ENCODE measurements around the gene GET3. TPM values are rescaled to one million over a fixed set of nuclear protein-coding genes. Genes with fewer than 3 reads are reported as not detected.

Gene GET3
- total RNA-seq, 1 donor, result 99.5 TPM

DNA sequence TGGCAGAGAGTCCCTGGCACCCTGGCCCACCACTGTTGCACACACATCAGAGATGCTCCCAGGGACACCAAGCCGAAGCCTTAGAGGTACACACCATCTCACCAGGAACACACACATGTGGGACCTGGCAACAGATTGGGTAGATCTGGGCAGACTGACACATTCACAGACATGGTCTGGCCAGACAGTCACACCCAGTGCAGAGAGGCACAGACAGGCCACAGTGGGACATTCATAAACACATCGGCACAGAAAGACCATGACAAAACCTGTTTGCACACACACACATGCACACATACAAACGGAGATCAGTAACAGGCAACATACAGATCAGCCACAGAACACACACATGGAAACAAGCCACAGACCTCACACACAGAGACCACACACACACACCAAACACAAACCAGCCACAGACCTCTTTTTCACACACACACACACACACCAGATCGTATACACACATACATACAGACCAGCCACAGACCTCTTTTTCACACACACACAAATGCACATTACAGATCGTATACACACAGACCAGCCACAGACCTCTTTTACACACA, 47.7 kb downstream of the GET3 start:
- peak; percentile 86 for DNase-seq (ENCODE audit: insufficient read length, low spot score, missing footprints)
- Histone ChIP-seq H4K20me1 (ENCODE audit: insufficient read depth, low read length) (no peaks in the 10 kb centered on the region), H3K27me3 (ENCODE audit: insufficient read depth, low read length) (no peaks in the 10 kb centered on the region), H3K36me3 (ENCODE audit: insufficient read depth, low read length) (no peaks in the 10 kb centered on the region), H3K27ac (ENCODE audit: low read depth, low read length) (peak overlapping the region; percentile 86), H3K4me2 (ENCODE audit: insufficient read depth, low read length) (no peak overlapping the region), H3K4me3 (ENCODE audit: insufficient read depth, low read length) (no peak overlapping the region), H3K79me2 (ENCODE audit: insufficient read depth, low read length) (no peaks in the 10 kb centered on the region), H3K4me1 (ENCODE audit: insufficient read depth, low read length) (peaks cover 31% of the 10 kb centered on the region), H2AFZ (ENCODE audit: low read length) (no peak overlapping the region), H3K9me3 (ENCODE audit: low read depth, low read length) (no peaks in the 10 kb centered on the region)
- no peak for TF ChIP-seq CTCF (IDR thresholded peaks at IDR 0.05; ENCODE audit: extremely low read depth, low read depth, low read length)

DNA sequence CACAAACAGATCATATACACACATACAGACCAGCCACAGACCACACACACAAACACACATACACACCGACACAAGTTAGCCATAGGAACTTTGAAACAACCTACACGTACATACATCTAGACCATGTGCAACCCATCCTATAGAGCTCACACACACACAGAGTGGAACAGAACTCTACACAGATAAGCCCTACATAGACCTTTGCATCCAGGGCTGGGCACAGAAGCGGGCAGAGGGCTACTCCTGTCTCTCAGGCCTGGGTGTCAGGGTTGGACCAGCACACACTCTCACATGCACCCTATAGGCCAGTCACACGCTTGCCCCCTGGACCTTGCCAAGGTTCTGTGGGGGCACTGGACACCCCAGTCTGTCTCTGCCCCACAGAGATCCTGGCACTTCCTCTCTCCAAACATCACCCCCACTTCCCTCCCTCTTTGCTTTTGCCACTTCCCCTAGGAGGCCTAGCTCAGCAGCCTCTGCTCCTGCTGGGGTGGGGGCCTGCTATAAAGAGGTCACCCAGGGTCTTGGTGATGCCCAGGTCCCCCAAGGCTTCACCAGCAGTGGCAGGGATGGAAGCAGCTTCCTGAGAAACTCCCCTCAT, 48.2 kb downstream of the GET3 start:
- Histone ChIP-seq H3K4me3 (ENCODE audit: insufficient read depth, low read length) (no peak overlapping the region), H3K27ac (ENCODE audit: low read depth, low read length) (peak overlapping the region; percentile 86), H2AFZ (ENCODE audit: low read length) (peak overlapping the region; percentile 83), H3K4me1 (ENCODE audit: insufficient read depth, low read length) (peaks cover 35% of the 10 kb centered on the region), H3K4me2 (ENCODE audit: insufficient read depth, low read length) (no peak overlapping the region), H3K79me2 (ENCODE audit: insufficient read depth, low read length) (no peaks in the 10 kb centered on the region), H3K36me3 (ENCODE audit: insufficient read depth, low read length) (no peaks in the 10 kb centered on the region), H3K9me3 (ENCODE audit: low read depth, low read length) (no peaks in the 10 kb centered on the region), H3K27me3 (ENCODE audit: insufficient read depth, low read length) (no peaks in the 10 kb centered on the region), H4K20me1 (ENCODE audit: insufficient read depth, low read length) (no peaks in the 10 kb centered on the region)
- TF ChIP-seq CTCF (IDR thresholded peaks at IDR 0.05; ENCODE audit: extremely low read depth, low read depth, low read length), result no peak
- DNase-seq (ENCODE audit: insufficient read length, low spot score, missing footprints), result peak; percentile 76

GRCh38 chr19:12786141-12786870, 49.0 kb downstream of the GET3 start:
- Histone ChIP-seq H3K4me1 (ENCODE audit: insufficient read depth, low read length) (peaks cover 41% of the 10 kb centered on the region), H3K9me3 (ENCODE audit: low read depth, low read length) (no peaks in the 10 kb centered on the region), H3K27ac (ENCODE audit: low read depth, low read length) (peak overlapping the region; percentile 86), H3K79me2 (ENCODE audit: insufficient read depth, low read length) (peaks cover 2% of the 10 kb centered on the region), H4K20me1 (ENCODE audit: insufficient read depth, low read length) (no peaks in the 10 kb centered on the region), H3K4me2 (ENCODE audit: insufficient read depth, low read length) (no peak overlapping the region), H3K36me3 (ENCODE audit: insufficient read depth, low read length) (no peaks in the 10 kb centered on the region), H3K4me3 (ENCODE audit: insufficient read depth, low read length) (no peak overlapping the region), H3K27me3 (ENCODE audit: insufficient read depth, low read length) (no peaks in the 10 kb centered on the region), H2AFZ (ENCODE audit: low read length) (peak overlapping the region; percentile 83)
- TF ChIP-seq CTCF (IDR thresholded peaks at IDR 0.05; ENCODE audit: extremely low read depth, low read depth, low read length), result no peak
- DNase-seq (ENCODE audit: insufficient read length, low spot score, missing footprints), result peak; percentile 84

DNA sequence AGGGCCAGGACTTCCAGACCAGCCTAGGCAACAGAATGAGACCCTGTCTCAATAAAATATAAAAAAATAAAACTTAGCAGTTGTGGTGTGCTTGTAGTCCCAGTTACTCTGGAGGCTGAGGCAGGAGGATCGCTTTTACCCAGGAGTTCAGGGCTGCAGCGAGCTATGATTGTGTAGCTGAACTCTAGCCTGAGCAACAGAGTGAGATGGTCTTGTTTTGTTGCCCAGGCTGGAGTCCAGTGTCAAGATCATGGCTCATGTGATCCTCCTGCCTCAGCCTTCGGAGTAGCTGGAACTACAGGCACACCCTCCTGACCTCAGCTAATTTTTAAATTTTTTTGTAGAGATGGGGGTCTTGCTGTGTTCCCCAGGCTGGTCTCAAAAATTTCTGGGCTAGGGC, 49.7 kb downstream of the GET3 start:
- Histone ChIP-seq H3K9me3 (ENCODE audit: low read depth, low read length) (no peaks in the 10 kb centered on the region), H4K20me1 (ENCODE audit: insufficient read depth, low read length) (peaks cover 4% of the 10 kb centered on the region), H3K27ac (ENCODE audit: low read depth, low read length) (peak overlapping the region; percentile 11), H3K36me3 (ENCODE audit: insufficient read depth, low read length) (no peaks in the 10 kb centered on the region), H3K27me3 (ENCODE audit: insufficient read depth, low read length) (no peaks in the 10 kb centered on the region), H2AFZ (ENCODE audit: low read length) (no peak overlapping the region), H3K4me3 (ENCODE audit: insufficient read depth, low read length) (no peak overlapping the region), H3K4me2 (ENCODE audit: insufficient read depth, low read length) (no peak overlapping the region), H3K79me2 (ENCODE audit: insufficient read depth, low read length) (peaks cover 7% of the 10 kb centered on the region), H3K4me1 (ENCODE audit: insufficient read depth, low read length) (peaks cover 41% of the 10 kb centered on the region)
- no peak for TF ChIP-seq CTCF (IDR thresholded peaks at IDR 0.05; ENCODE audit: extremely low read depth, low read depth, low read length)
- peak; percentile 67 for DNase-seq (ENCODE audit: insufficient read length, low spot score, missing footprints)
